BJ (cell line): ENCODE data around the gene MARK1. TPM values are rescaled to one million over a fixed set of nuclear protein-coding genes. Genes with fewer than 3 reads are reported as not detected.

Experiments used
- CTCF ChIA-PET: fragments of 350-600 bp; formaldehyde crosslinking; extraction: SDS; loops from one replicate; lab custom pipeline; 2021; ENCODE audit warnings: antibody characterized with exemption, inconsistent platforms; lab: Yijun Ruan, JAX
- POLR2A ChIA-PET: fragments of 300-600 bp; sonication (Branson Sonifier 250); formaldehyde crosslinking; extraction: SDS; loops from one replicate; lab custom pipeline; 2021; ENCODE audit warnings: antibody characterized with exemption; lab: Charles Lee
- DNase-seq: peaks from one replicate; pipeline ENCODE4 v3.0.0-alpha.2; 2011; ENCODE audit warnings: low read depth
- H3K27me3 ChIP-seq: 2 replicates; pipeline ENCODE4 v1.6.0; 2011; ENCODE audit warnings: low read length; ENCODE audit not compliant: control insufficient read depth, insufficient read depth
- H3K36me3 ChIP-seq: 2 replicates; pipeline ENCODE4 v1.5.1; 2011; ENCODE audit warnings: low read length; ENCODE audit not compliant: control insufficient read depth, insufficient read depth
- H3K4me3 ChIP-seq: 2 replicates; pipeline ENCODE4 v1.5.1; 2011; ENCODE audit warnings: low read depth, mild to moderate bottlenecking, control low read depth, low read length
- polyA plus RNA-seq: library from polyadenylated mRNA; depleted of rRNA; stranded (reverse); fragments of >200 nt; gene quantifications from 2 replicates; pipeline ENCODE4 v1.2.3, GENCODE V29; 2011
- TF ChIP-seq, protein P1 (sequence below): IDR thresholded peaks from 2 replicates; pipeline ENCODE4 v1.5.1; 2011; ENCODE audit warnings: low read depth, mild to moderate bottlenecking, control low read depth, inconsistent platforms, low read length, moderate library complexity; ENCODE audit not compliant: insufficient read depth

The MARK1 gene
- polyA plus RNA-seq, 1 experiment = 0.97 TPM

DNA sequence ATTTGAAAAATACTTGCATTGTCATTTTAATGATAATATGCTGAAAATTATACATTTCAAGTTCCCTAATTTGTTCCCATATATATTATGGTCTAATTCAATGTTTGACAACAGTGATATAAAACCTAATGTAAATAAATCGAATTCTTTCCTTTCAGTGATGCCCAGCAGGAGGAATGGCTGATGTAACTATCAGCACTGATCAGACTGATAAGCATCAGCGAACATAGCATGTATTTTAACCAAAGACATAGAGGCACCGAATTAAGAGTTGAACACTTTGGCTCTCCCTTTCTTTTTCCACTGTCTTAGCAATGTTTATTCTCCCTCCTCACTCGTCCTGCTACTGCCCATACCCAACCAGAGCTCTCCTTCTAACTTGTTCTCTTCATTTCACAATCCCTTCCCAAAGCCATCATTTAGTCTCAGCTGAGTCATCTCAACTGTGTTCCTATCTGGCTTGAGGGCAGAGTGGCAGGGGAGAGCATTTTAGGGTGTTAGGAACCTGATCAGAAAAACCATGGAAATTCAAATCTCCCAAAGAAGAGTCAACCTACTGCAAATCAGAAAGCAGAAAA lies 103.4 kb downstream of the MARK1 start:
- POLR2A ChIA-PET = no interaction called here
- H3K36me3 ChIP-seq = no peaks in the 10 kb centered on the region
- H3K27me3 ChIP-seq = no peaks in the 10 kb centered on the region
- no peak for DNase-seq
- CTCF ChIA-PET = interaction anchor here (1.1 to 1.7 kb wide), 2 partner anchors 15 to 41 kb away, joined by 3 to 5 read pairs; no protein-coding TSS in a partner anchor
- TF ChIP-seq, protein P1, sequence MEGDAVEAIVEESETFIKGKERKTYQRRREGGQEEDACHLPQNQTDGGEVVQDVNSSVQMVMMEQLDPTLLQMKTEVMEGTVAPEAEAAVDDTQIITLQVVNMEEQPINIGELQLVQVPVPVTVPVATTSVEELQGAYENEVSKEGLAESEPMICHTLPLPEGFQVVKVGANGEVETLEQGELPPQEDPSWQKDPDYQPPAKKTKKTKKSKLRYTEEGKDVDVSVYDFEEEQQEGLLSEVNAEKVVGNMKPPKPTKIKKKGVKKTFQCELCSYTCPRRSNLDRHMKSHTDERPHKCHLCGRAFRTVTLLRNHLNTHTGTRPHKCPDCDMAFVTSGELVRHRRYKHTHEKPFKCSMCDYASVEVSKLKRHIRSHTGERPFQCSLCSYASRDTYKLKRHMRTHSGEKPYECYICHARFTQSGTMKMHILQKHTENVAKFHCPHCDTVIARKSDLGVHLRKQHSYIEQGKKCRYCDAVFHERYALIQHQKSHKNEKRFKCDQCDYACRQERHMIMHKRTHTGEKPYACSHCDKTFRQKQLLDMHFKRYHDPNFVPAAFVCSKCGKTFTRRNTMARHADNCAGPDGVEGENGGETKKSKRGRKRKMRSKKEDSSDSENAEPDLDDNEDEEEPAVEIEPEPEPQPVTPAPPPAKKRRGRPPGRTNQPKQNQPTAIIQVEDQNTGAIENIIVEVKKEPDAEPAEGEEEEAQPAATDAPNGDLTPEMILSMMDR = no peak
- no peak overlapping the region for H3K4me3 ChIP-seq

DNA sequence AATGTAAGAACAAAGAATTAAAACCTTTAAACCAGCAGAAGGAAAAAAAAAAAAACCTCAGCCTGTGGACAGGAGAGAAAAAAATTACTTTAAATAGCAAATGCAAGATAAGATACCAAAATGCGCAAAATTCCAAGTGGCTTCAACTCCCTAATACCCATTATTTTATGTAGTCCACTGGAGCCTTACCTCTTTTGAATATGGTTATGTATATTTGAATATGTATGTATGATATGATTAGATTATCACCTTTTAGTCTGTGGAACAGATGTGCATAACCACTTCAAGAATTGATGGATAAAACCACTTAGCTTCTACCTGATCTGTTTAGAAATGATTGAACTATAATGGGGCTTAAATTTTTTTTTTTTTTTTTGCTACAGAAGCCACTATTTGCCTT lies 109.8 kb downstream of the MARK1 start:
- Histone ChIP-seq H3K36me3 (no peaks in the 10 kb centered on the region), H3K4me3 (no peak overlapping the region), H3K27me3 (no peaks in the 10 kb centered on the region)
- DNase-seq = no peak
- ChIA-PET POLR2A (interaction anchor here (0.7 kb wide), 1 partner anchor 534 kb away, joined by 12 read pairs; no protein-coding TSS in a partner anchor), CTCF (no interaction called here)
- TF ChIP-seq, protein P1 = no peak

DNA sequence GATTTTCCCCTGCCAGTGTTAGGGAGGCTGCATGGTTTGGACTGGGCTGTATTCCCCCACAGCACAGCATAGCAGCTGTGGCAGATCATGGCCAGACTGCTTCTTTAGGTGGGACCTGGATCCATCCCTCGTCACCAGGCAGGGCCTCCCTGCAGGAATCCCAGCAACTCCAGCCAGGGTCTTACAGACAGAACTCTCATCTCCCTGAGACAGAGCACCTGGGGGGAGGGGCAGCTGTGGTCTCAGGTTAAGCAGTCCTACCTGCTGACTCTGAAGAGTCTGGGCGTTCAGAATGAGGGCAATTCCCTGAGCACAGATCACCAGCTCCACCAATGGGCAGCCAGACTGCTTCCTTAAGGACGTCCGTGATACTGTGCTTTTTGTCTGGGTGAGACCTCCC lies 114.3 kb downstream of the MARK1 start:
- ChIA-PET CTCF (no interaction called here), POLR2A (no interaction called here)
- Histone ChIP-seq H3K4me3 (no peak overlapping the region), H3K36me3 (no peaks in the 10 kb centered on the region), H3K27me3 (no peaks in the 10 kb centered on the region)
- DNase-seq = no peak
- TF ChIP-seq, protein P1 = no peak

DNA sequence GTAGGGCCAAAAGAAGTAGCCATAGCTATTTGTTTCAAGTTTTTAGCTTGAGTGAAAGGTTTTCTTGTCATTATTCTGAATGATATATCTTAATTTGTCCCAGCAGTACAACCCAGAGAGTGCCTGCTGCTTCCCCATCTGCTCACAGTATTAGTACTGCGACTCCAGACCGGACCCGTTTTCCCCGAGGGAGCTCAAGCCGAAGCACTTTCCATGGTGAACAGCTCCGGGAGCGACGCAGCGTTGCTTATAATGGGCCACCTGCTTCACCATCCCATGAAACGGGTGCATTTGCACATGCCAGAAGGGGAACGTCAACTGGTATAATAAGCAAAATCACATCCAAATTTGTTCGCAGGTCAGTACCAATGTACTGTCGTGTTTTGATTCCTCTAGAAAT lies 125.1 kb downstream of the MARK1 start:
- DNase-seq = no peak
- ChIA-PET POLR2A (no interaction called here), CTCF (no interaction called here)
- Histone ChIP-seq H3K27me3 (no peaks in the 10 kb centered on the region), H3K36me3 (no peaks in the 10 kb centered on the region), H3K4me3 (no peak overlapping the region)
- TF ChIP-seq, protein P1 = no peak

DNA sequence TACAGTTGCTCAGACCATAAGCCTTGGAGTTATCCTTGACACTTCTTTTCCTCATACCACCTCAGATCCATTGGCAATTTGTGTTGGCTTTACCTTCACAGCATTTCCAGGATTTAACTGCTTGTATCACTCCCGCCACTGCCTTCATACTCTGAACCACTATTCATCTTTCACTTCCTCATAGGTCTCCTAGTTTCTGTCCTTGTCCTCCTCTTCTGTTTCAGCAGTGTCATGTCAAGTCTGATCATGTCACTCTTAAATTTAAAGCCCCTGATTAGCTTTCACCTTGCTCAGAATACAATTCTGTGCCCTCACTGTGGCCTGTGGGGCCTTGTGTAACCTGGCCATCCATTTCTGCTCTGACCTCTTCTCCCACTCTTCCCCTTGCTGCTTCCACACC lies 127.6 kb downstream of the MARK1 start:
- TF ChIP-seq, protein P1 = no peak
- ChIA-PET POLR2A (no interaction called here), CTCF (interaction anchor here (1.7 kb wide), 1 partner anchor 21 kb away, joined by 3 read pairs; no protein-coding TSS in a partner anchor)
- Histone ChIP-seq H3K4me3 (no peak overlapping the region), H3K27me3 (no peaks in the 10 kb centered on the region), H3K36me3 (no peaks in the 10 kb centered on the region)
- DNase-seq = no peak
